ENCODE data around the gene ZNF680. TPM values are rescaled to one million over a fixed set of nuclear protein-coding genes. Genes with fewer than 3 reads are reported as not detected.
"Not testable (repeated sequence)": the region's sequence is repeated elsewhere in the genome, so short reads cannot be mapped to it uniquely, and the experiment has no call there.

The ZNF680 gene
- total RNA-seq = 59.1 TPM

DNA sequence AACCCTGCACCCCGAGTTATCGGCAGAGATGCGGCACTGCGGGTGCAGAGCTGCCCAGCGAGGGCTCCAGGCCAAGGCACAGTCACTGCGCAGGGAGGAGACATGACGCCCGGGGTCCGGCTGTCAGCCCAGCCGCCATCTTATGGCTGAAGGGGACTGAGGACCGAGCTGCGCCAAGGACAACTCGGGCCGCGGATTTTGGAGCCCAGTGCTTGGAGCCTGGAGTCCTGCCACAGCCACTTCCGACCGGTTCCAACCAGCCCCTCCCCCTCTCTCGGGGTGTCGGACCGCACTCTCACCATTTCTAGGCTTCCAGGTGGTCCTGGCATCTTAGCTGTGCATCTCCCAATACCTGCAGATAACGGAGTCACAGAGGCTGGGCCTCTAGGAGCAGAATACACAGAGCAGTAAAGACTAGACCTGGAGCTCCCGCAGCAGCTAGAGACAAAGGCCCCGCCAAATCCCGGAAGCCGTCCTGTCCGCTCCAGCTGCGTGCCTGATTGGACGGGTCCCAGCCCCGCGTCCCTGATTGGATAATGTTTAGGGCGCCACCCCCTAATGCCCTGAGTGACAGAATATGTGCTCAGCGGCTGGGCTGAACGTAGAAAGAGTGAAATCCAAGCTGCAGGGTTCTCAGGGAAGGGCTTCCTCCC lies at the start of gene ZNF680:
TSS of gene ZNF680 (minus strand) at position 446 of the 653 bp plus-strand sequence. CDS start at position 329, 117 bp downstream.
- peak; percentile 82 to 85 for DNase-seq (ENCODE audit: low spot score in 2 of 2)
- peak; percentile 74 for FAIRE-seq

DNA sequence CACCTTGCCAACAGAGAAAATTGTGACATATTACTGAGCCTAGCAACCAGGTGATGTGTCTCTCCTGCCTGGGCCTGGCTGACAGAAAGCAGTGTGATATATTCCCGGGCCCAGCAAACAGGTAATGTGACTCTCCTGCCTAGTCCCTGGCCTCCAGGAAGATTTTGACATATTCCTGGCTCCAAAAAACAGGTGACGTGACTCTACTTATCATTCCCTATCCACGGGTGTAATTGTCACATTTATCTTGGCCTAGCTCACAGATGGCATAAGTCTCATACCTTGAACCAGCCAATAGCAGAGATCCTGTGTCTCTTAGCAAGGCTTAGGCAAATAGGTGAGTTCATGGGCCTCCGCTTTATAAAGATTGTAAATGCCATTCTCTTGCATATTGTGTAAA lies 49.6 kb upstream of the ZNF680 start:
- DNase-seq (ENCODE audit: low spot score in 2 of 2) (no peak), FAIRE-seq (no peak)

GRCh38 chr7:64611717-64612116 lies 48.8 kb upstream of the ZNF680 start:
- FAIRE-seq (no peak), DNase-seq (ENCODE audit: low spot score in 2 of 2) (no peak)

GRCh38 chr7:64610997-64611396 lies 48.1 kb upstream of the ZNF680 start:
- no peak for FAIRE-seq
- DNase-seq (ENCODE audit: low spot score in 2 of 2) = no peak

GRCh38 chr7:64608116-64608910 lies 45.4 kb upstream of the ZNF680 start:
- no peak for DNase-seq (ENCODE audit: low spot score in 2 of 2)
- FAIRE-seq = no peak

GRCh38 chr7:64606385-64606784 lies 43.5 kb upstream of the ZNF680 start:
- no peak for FAIRE-seq
- no peak for DNase-seq (ENCODE audit: low spot score in 2 of 2)

DNA sequence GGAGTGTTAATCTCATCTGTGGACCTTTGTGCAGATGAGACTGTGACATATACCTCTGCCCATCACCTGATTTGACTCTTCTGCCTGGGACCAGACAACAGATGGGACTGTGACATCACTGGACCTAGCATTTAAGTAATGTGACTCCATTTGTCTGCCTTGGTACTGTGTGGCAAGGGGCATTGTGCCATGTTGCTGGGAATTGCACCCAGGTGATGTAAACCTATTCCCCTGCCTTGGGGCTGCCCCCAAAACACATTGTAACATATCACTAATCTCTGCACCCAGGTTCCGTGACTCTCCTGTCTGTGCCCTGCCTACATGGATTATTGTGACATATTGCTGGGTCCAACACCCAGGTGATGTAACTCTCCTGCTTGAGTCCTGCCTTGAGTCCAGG lies 40.4 kb upstream of the ZNF680 start:
- FAIRE-seq = no peak
- DNase-seq (ENCODE audit: low spot score in 2 of 2) = no peak

GRCh38 chr7:64602518-64602917 lies 39.6 kb upstream of the ZNF680 start:
- DNase-seq (ENCODE audit: low spot score in 2 of 2) (no peak), FAIRE-seq (no peak)

DNA sequence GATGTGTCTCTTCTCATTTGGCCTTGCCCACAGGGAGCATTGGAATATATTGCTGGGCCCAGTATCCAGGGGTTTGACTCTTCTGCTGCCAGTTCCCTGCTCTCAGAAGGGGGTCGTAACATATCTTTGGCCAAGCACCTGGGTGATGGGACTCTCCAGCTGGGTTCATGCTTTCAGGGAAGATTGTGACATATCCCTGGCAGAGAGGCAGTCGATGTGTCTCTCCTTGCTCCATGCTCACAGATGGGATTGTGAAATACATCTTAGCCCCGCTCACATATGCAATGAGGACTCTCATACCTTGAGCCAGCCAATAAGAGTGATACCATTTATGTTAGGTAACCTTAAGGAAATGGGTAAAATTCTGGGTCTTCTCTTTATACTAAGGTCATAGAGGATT lies 39.2 kb upstream of the ZNF680 start:
- DNase-seq (ENCODE audit: low spot score in 2 of 2) (no peak), FAIRE-seq (no peak)

DNA sequence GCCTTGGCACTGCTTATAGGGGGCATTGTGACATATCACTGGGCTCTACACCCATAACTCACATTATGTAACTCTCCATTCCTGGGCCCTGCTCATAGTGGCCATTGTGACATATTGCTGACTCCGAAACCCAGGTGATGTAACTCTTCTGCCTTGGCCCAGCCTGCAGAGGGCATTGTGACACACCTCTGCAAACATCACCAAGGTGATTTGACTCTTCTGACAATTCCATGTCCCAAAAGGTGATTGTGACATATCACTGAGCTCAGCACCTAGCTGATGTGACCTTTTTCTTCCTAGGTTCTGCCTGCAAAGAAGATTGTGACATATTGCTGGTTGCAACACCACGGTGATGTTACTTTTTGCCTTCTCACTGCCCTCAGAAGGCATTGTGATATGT lies 36.5 kb upstream of the ZNF680 start:
- DNase-seq (ENCODE audit: low spot score in 2 of 2) (no peak), FAIRE-seq (no peak)

DNA sequence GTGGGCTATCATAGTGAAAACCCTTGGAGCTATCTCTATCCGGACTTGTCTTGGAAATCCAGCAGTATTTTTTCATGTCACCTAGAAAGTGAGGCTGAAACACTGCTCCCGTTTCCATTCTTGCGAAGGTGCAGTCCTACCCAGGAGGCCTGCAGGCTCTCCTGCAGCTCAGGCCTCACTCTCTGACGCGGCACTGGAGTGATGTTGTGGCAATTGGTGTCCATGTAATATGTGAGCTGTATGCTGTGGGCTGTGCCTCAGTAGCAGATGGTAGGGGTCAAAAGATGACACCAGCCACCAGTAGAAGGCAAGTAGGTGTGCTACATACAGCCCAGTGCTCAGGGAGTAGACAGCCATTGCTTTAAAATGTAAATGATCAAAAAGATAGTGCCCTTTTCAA lies 28.1 kb upstream of the ZNF680 start:
- DNase-seq (ENCODE audit: low spot score in 2 of 2) = no peak
- no peak for FAIRE-seq

- no peak for FAIRE-seq
- DNase-seq (ENCODE audit: low spot score in 2 of 2) = no peak
Measured at GRCh38 chr7:64581926-64582894, 19.3 kb upstream of the ZNF680 start.

DNA sequence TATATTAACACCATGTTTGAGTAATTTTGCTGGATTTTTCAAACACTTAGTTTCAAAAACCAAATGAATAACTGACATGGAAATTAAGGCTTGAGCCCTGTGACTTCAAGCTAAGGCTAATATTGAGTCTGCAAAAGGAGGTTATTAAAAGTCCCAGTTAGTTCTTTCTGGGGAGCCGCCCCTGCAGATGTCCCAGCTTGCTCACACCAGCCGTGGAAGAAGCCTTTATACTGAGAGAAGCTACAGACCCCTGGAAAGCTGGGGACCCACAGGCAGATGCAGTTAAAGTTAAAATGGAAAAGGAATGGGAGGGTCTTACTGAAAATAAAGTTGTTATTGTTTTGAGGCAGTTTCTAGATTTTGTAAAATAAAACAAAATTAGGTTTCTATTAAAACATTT lies 18.5 kb upstream of the ZNF680 start:
- no peak for DNase-seq (ENCODE audit: low spot score in 2 of 2)
- no peak for FAIRE-seq

- DNase-seq (ENCODE audit: low spot score in 2 of 2) (peak in 1 of 2 donors; percentile 60), FAIRE-seq (no peak)
Measured at GRCh38 chr7:64574540-64575099, 11.7 kb upstream of the ZNF680 start.

DNA sequence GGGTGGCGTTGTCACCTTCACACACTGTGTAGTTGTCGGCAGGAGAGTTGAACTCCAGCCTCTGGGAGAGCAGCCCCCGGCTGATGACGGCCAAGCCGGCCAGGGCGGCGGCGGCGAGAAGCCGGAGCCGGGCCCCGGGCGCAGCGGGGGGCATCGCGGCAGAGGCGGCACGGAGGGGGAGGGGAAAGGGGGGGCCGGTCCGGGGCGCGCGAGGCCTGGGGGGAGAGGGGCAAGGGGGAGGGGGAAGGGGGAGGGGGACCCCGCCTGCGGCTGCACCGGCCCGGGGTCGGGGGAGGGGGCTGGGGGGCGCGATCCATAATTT lies 7.4 kb upstream of the ZNF680 start:
- not testable (repeated sequence) for FAIRE-seq

GRCh38 chr7:64569372-64570283 lies 6.8 kb upstream of the ZNF680 start:
- not testable (repeated sequence) for FAIRE-seq

More for the DNA sequence above, 7.4 kb upstream of the ZNF680 start:
- DNase-seq (ENCODE audit: low spot score in 2 of 2) = not testable (repeated sequence)

GRCh38 chr7:64562256-64562625 lies 630 bp downstream of the ZNF680 start:
- no peak for FAIRE-seq
- DNase-seq (ENCODE audit: low spot score in 2 of 2) = no peak

More at GRCh38 chr7:64569372-64570283, 6.8 kb upstream of the ZNF680 start:
- peak in 1 of 2 donors; percentile 41 for DNase-seq (ENCODE audit: low spot score in 2 of 2)

DNA sequence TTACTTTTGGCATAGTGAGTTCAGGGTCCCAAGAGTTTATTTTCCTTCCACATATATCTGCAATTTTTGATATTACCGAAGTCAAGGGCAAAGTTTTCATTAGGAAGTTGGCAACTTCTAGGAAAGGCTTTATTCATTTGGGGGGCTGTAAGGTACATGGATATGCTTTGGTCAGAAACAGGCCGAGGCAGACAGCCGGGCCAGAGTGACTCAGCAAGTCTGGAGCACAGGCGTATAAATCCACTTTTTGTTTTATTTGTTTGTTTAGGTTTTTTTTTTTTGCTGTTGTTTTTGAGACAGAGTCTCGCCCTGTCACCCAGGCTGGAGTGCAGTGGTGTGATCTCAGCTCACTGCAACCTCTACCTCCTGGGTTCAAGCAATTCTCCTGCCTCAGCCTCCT lies 3.7 kb downstream of the ZNF680 start:
- FAIRE-seq (no peak), DNase-seq (ENCODE audit: low spot score in 2 of 2) (no peak)

GRCh38 chr7:64558781-64559180 lies 4.1 kb downstream of the ZNF680 start:
- FAIRE-seq = no peak
- DNase-seq (ENCODE audit: low spot score in 2 of 2) = no peak

GRCh38 chr7:64558323-64558705 lies 4.6 kb downstream of the ZNF680 start:
- DNase-seq (ENCODE audit: low spot score in 2 of 2) (no peak), FAIRE-seq (no peak)
